ENCODE data around the gene LIPK.

The LIPK gene

DNA sequence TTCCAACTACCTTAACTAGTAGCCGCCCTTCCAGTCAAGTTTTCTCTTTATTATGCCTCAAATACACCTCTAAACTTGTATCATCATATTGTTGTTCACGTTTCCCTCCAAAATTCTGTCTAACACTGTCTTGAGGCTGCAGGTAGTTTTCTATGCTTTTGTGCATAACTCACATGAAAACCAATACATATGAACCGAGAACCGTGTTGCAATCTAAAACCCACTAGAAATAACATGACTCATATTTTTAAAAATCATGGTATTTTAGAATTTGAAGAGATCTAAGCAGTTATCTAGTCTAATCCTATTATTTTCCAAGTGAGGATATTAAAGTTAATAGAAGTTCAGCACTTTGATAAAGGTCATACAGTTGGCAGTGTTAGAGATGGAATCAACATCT lies 23.6 kb upstream of the LIPK start:
- no peaks in the 10 kb centered on the region for H3K27me3 ChIP-seq (ENCODE audit: insufficient read depth, low read length)
- H3K4me2 ChIP-seq (ENCODE audit: low read length) = no peak overlapping the region
- H3K9me3 ChIP-seq (ENCODE audit: low read length) = no peaks in the 10 kb centered on the region
- no peaks in the 10 kb centered on the region for H3K79me2 ChIP-seq (ENCODE audit: insufficient read depth, low read length)
- H4K20me1 ChIP-seq (ENCODE audit: insufficient read depth, low read length) = no peaks in the 10 kb centered on the region
- no peaks in the 10 kb centered on the region for H3K4me1 ChIP-seq (ENCODE audit: insufficient read depth, low read length, severe bottlenecking)
- no peak overlapping the region for H3K27ac ChIP-seq (ENCODE audit: low read depth, low read length, poor library complexity, severe bottlenecking)
- no peak overlapping the region for H2AFZ ChIP-seq (ENCODE audit: low read length)
- no peak overlapping the region for H3K4me3 ChIP-seq (ENCODE audit: low read depth, low read length, poor library complexity, severe bottlenecking)
- no peaks in the 10 kb centered on the region for H3K9me2 ChIP-seq (ENCODE audit: low read depth, low read length)
- no peaks in the 10 kb centered on the region for H3F3A ChIP-seq (ENCODE audit: insufficient read depth, low read length)
- no peak overlapping the region for H3K9ac ChIP-seq (ENCODE audit: low read length)
- no peak for TF ChIP-seq EZH2 (IDR thresholded peaks at IDR 0.05; ENCODE audit: borderline replicate concordance, low read length)
- TF ChIP-seq, protein P1, sequence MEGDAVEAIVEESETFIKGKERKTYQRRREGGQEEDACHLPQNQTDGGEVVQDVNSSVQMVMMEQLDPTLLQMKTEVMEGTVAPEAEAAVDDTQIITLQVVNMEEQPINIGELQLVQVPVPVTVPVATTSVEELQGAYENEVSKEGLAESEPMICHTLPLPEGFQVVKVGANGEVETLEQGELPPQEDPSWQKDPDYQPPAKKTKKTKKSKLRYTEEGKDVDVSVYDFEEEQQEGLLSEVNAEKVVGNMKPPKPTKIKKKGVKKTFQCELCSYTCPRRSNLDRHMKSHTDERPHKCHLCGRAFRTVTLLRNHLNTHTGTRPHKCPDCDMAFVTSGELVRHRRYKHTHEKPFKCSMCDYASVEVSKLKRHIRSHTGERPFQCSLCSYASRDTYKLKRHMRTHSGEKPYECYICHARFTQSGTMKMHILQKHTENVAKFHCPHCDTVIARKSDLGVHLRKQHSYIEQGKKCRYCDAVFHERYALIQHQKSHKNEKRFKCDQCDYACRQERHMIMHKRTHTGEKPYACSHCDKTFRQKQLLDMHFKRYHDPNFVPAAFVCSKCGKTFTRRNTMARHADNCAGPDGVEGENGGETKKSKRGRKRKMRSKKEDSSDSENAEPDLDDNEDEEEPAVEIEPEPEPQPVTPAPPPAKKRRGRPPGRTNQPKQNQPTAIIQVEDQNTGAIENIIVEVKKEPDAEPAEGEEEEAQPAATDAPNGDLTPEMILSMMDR (IDR thresholded peaks at IDR 0.05; ENCODE audit: low read length) = no peak
- no peaks in the 10 kb centered on the region for H3K36me3 ChIP-seq (ENCODE audit: insufficient read depth, low read length)

DNA sequence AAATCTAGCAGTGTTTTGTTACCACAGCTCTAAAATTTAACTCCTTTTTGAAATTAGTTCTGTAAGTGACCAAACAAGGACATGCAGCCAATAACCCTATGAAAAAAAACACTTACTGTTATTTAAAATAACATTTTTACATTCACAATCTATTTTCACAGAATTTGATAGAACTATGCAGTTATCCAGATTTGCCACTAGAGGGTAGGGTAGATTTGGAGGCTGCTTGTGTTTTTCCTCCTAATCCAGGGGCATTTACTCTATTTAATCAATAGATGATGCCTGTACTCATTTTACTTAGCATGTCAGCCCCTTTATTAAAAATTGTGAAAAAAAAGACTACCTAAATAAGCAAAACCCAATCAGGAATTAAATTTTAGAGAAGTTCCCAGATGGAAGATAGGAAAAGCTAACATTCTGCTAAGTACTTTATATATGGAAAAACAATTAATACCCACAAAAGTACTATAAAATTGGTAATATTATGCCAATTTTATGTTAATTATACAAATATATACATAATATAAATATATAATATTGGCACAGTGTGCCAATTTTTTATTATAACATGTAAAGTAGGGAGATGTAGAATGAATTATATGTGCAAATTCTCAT lies 18.1 kb upstream of the LIPK start:
- H3K79me2 ChIP-seq (ENCODE audit: insufficient read depth, low read length) = no peaks in the 10 kb centered on the region
- H3K9me2 ChIP-seq (ENCODE audit: low read depth, low read length) = no peaks in the 10 kb centered on the region
- no peaks in the 10 kb centered on the region for H3K9me3 ChIP-seq (ENCODE audit: low read length)
- no peak for TF ChIP-seq EZH2 (IDR thresholded peaks at IDR 0.05; ENCODE audit: borderline replicate concordance, low read length)
- TF ChIP-seq, protein P1 (IDR thresholded peaks at IDR 0.05; ENCODE audit: low read length) = peak; percentile 47
- no peaks in the 10 kb centered on the region for H3K36me3 ChIP-seq (ENCODE audit: insufficient read depth, low read length)
- no peak overlapping the region for H2AFZ ChIP-seq (ENCODE audit: low read length)
- no peaks in the 10 kb centered on the region for H3K27me3 ChIP-seq (ENCODE audit: insufficient read depth, low read length)
- no peaks in the 10 kb centered on the region for H3K4me1 ChIP-seq (ENCODE audit: insufficient read depth, low read length, severe bottlenecking)
- H3K4me2 ChIP-seq (ENCODE audit: low read length) = no peak overlapping the region
- no peak overlapping the region for H3K4me3 ChIP-seq (ENCODE audit: low read depth, low read length, poor library complexity, severe bottlenecking)
- H3F3A ChIP-seq (ENCODE audit: insufficient read depth, low read length) = no peaks in the 10 kb centered on the region
- no peaks in the 10 kb centered on the region for H4K20me1 ChIP-seq (ENCODE audit: insufficient read depth, low read length)
- H3K27ac ChIP-seq (ENCODE audit: low read depth, low read length, poor library complexity, severe bottlenecking) = no peak overlapping the region
- no peak overlapping the region for H3K9ac ChIP-seq (ENCODE audit: low read length)

DNA sequence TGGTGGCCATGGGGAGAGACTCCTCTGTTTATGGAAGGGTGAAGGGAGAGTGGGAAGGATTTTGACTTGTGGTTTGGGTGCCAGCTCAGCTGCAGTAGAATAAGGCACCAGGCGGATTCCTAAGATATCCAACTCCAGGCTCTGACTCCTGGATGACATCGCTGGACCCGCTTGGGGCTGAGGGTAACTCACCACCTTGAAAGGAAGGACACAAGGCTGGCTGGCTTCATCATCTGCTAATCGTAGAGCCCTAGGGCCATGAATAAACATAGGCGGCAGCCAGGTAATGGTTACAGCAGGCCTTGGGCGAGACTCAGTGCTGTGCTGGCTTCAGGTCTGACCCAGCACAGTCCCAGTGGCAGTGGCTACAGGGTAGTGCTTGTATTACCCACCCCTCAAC lies 16.7 kb upstream of the LIPK start:
- no peak overlapping the region for H3K4me3 ChIP-seq (ENCODE audit: low read depth, low read length, poor library complexity, severe bottlenecking)
- no peak overlapping the region for H2AFZ ChIP-seq (ENCODE audit: low read length)
- TF ChIP-seq, protein P1 (IDR thresholded peaks at IDR 0.05; ENCODE audit: low read length) = no peak
- no peak for TF ChIP-seq EZH2 (IDR thresholded peaks at IDR 0.05; ENCODE audit: borderline replicate concordance, low read length)
- H3K4me1 ChIP-seq (ENCODE audit: insufficient read depth, low read length, severe bottlenecking) = no peaks in the 10 kb centered on the region
- H3K27me3 ChIP-seq (ENCODE audit: insufficient read depth, low read length) = no peaks in the 10 kb centered on the region
- H3K9me2 ChIP-seq (ENCODE audit: low read depth, low read length) = no peaks in the 10 kb centered on the region
- no peaks in the 10 kb centered on the region for H3F3A ChIP-seq (ENCODE audit: insufficient read depth, low read length)
- no peaks in the 10 kb centered on the region for H3K9me3 ChIP-seq (ENCODE audit: low read length)
- no peaks in the 10 kb centered on the region for H4K20me1 ChIP-seq (ENCODE audit: insufficient read depth, low read length)
- no peak overlapping the region for H3K9ac ChIP-seq (ENCODE audit: low read length)
- H3K27ac ChIP-seq (ENCODE audit: low read depth, low read length, poor library complexity, severe bottlenecking) = no peak overlapping the region
- no peaks in the 10 kb centered on the region for H3K36me3 ChIP-seq (ENCODE audit: insufficient read depth, low read length)
- H3K4me2 ChIP-seq (ENCODE audit: low read length) = no peak overlapping the region
- H3K79me2 ChIP-seq (ENCODE audit: insufficient read depth, low read length) = no peaks in the 10 kb centered on the region
